ENCODE results near the gene DNAH2.
A peak's percentile ranks its signal among the peaks of the same experiment; 100 is the strongest.

Gene DNAH2

GRCh38 chr17:7854851-7855659 is 137.5 kb downstream of the DNAH2 start, which contains the start of gene TMEM88:
Gene TMEM88, plus strand, starts transcription at chr17:7855066. Its CDS starts 9 bp downstream, at chr17:7855075.
- no peak for TF ChIP-seq CTCF (conservative IDR thresholded peaks at IDR 0.05; ENCODE audit: low read depth, low read length)
- H3K4me3 ChIP-seq (ENCODE audit: low read length), result peak within 1 kb of the TSS; percentile 52
- no peak for DNase-seq (ENCODE audit: low read depth)

GRCh38 chr17:7855660-7856010 is 138.1 kb downstream of the DNAH2 start:
- no peak for DNase-seq (ENCODE audit: low read depth)
- H3K4me3 ChIP-seq (ENCODE audit: low read length), result peak overlapping the region; percentile 52
- no peak for TF ChIP-seq CTCF (conservative IDR thresholded peaks at IDR 0.05; ENCODE audit: low read depth, low read length)

- peak overlapping the region; percentile 52 for H3K4me3 ChIP-seq (ENCODE audit: low read length)
- DNase-seq (ENCODE audit: low read depth), result no peak
- TF ChIP-seq CTCF (conservative IDR thresholded peaks at IDR 0.05; ENCODE audit: low read depth, low read length), result no peak
Observed at GRCh38 chr17:7856011-7856810, 138.7 kb downstream of the DNAH2 start.

DNA sequence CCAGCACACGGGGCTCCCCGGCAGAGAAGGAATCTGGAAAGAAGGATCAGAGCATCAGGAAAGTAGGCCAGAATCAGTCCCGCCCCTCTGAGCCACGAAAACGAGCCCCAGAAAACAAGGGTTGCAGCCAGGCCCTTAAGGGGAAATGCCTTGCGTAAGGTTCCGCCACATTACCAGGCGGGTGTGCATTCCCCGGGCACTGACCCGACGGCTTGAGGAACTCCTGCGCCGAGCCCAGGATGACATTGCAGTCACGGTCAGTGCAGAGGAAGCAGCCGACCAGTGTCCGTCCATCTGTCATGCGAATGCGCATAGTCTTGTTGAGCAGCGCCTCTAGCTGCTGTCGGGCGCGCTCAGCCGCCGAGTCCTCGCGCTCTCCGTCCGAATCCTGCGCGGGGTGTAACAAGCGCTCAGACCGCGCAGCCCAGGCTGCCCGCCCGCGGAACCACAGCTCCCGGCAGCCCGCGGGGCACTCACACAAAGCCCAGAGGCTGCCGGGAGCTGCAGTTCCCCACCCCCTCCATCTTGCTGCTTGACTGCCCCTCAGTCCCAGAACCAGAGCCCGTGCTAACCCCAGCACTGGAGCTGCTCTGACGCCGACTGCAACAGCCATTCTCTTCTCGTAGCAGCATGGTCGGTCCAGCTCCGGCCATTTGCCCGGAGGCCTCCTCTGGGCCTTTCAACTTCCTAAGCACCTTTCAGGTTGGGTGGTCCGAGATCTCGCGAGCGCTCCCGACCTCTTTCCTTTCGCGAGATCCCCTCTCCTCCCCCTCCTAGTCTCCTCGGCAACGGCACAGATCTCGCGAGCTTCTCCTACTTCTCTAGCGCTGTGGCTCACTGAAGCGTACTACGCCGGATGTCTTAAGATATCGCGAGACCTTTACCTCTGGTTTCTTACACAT is 139.5 kb downstream of the DNAH2 start, which contains the start of gene NAA38:
TSS of gene NAA38 (minus strand) at position 749 of the 902 bp plus-strand sequence. CDS start at position 653, 96 bp downstream.
- DNase-seq (ENCODE audit: low read depth), result peak; percentile 98
- TF ChIP-seq CTCF (conservative IDR thresholded peaks at IDR 0.05; ENCODE audit: low read depth, low read length), result peak; percentile 33
- peak within 1 kb of the TSS; percentile 52 for H3K4me3 ChIP-seq (ENCODE audit: low read length)

- peak within 1 kb of the TSS; percentile 52 for H3K4me3 ChIP-seq (ENCODE audit: low read length)
- no peak for TF ChIP-seq CTCF (conservative IDR thresholded peaks at IDR 0.05; ENCODE audit: low read depth, low read length)
- no peak for DNase-seq (ENCODE audit: low read depth)
Observed at GRCh38 chr17:7857713-7858521, 140.4 kb downstream of the DNAH2 start, which contains the start of gene CYB5D1. Gene CYB5D1, plus strand, starts transcription at chr17:7858003. Its CDS starts 132 bp downstream, at chr17:7858135.

DNA sequence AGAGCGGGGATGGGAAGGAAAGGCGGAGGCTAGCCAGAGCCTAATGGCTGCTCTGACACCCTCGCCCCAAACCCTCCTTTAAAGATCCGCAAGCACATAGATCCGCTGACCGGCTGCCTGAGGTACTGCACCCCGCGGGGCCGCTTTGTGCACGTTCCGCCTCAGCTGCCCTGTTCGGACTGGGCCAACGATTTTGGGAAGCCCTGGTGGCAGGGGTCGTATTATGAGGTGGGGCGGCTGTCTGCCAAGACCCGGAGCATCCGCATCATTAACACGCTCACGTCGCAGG is 140.9 kb downstream of the DNAH2 start:
- H3K4me3 ChIP-seq (ENCODE audit: low read length), result peak overlapping the region; percentile 52
- peak; percentile 46 for TF ChIP-seq CTCF (conservative IDR thresholded peaks at IDR 0.05; ENCODE audit: low read depth, low read length)
- DNase-seq (ENCODE audit: low read depth), result no peak

Data from retinal pigment epithelial cell (primary cell).